ENCODE data around the gene CCDC28A.

- no peak for TF ChIP-seq CTCF (IDR thresholded peaks at IDR 0.05)
- TF ChIP-seq POLR2AphosphoS5 (IDR thresholded peaks at IDR 0.05), result no peak
Measured at GRCh38 chr6:138787138-138787537, 13.6 kb downstream of the CCDC28A start.
